GM23338 (cell line): Measurements from ENCODE around the gene LMF1. TPM values are rescaled to one million over a fixed set of nuclear protein-coding genes. Genes with fewer than 3 reads are reported as not detected.

Experiments
- ATAC-seq: fragments of 200-7000 bp; cut with Tn5 transposase; 3 replicates; pipeline ENCODE4 v1.9.1; 2020
- DNase-seq: peaks from one replicate; pipeline ENCODE4 v3.0.0-alpha.2; 2015; ENCODE audit warnings: low spot score
- H2AFZ ChIP-seq: fragments of 200-600 bp; sonication (generic); 2 replicates; pipeline ENCODE4 v1.8.0; 2016; ENCODE audit warnings: antibody characterized with exemption, mild to moderate bottlenecking, moderate library complexity
- H3F3A ChIP-seq: fragments of 200-600 bp; sonication (generic); replicated peaks from 2 replicates; pipeline ENCODE4 v1.8.0; 2017; ENCODE audit warnings: antibody characterized with exemption, mixed run types, low read depth
- H3K27ac ChIP-seq: fragments of 200-600 bp; sonication (generic); 2 replicates; pipeline ENCODE4 v1.6.1; 2016; ENCODE audit warnings: low read depth
- H3K27me3 ChIP-seq: fragments of 200-600 bp; sonication (generic); 2 replicates; pipeline ENCODE4 v1.8.0; 2016; ENCODE audit warnings: mild to moderate bottlenecking, mixed run types, moderate library complexity; ENCODE audit not compliant: insufficient read depth
- H3K36me3 ChIP-seq: fragments of 200-600 bp; sonication (generic); 2 replicates; pipeline ENCODE4 v1.8.0; 2016; ENCODE audit warnings: mild to moderate bottlenecking; ENCODE audit not compliant: insufficient read depth
- H3K4me1 ChIP-seq: fragments of 200-600 bp; sonication (generic); 2 replicates; pipeline ENCODE4 v1.8.0; 2016; ENCODE audit warnings: mild to moderate bottlenecking, moderate library complexity; ENCODE audit not compliant: insufficient read depth
- H3K4me2 ChIP-seq: fragments of 200-600 bp; sonication (generic); 2 replicates; pipeline ENCODE4 v1.7.1; 2017; ENCODE audit warnings: mixed run types
- H3K4me3 ChIP-seq: fragments of 200-600 bp; sonication (generic); 2 replicates; pipeline ENCODE4 v1.6.1; 2016; ENCODE audit warnings: mixed run types
- H3K79me2 ChIP-seq: fragments of 200-600 bp; sonication (generic); replicated peaks from 2 replicates; pipeline ENCODE4 v1.8.0; 2017; ENCODE audit warnings: mild to moderate bottlenecking; ENCODE audit not compliant: insufficient read depth
- H3K9me2 ChIP-seq: fragments of 200-600 bp; sonication (generic); 2 replicates; pipeline ENCODE4 v1.8.0; 2017; ENCODE audit not compliant: insufficient read depth
- H4K20me1 ChIP-seq: fragments of 200-600 bp; sonication (generic); replicated peaks from 2 replicates; pipeline ENCODE4 v1.8.0; 2017; ENCODE audit warnings: mild to moderate bottlenecking; ENCODE audit not compliant: insufficient read depth
- H3K27ac Mint-ChIP-seq: 2 replicates; pipeline ENCODE4 v1.8.0; 2020; ENCODE audit warnings: inconsistent platforms, mild to moderate bottlenecking, moderate library complexity, mixed read lengths
- H3K27me3 Mint-ChIP-seq: 3 replicates; pipeline ENCODE4 v1.8.0; 2022; ENCODE audit warnings: low read depth, mild to moderate bottlenecking, moderate library complexity, mixed read lengths, inconsistent platforms; ENCODE audit not compliant: insufficient read depth, poor library complexity
- H3K36me3 Mint-ChIP-seq: 3 replicates; pipeline ENCODE4 v1.8.0; 2021; ENCODE audit warnings: low read depth, mild to moderate bottlenecking, inconsistent platforms, moderate library complexity, mixed read lengths
- H3K4me1 Mint-ChIP-seq: 3 replicates; pipeline ENCODE4 v1.8.0; 2020; ENCODE audit warnings: mild to moderate bottlenecking, inconsistent platforms, mixed read lengths
- H3K4me3 Mint-ChIP-seq: 3 replicates; pipeline ENCODE4 v1.8.0; 2021; ENCODE audit warnings: moderate library complexity, mild to moderate bottlenecking, inconsistent platforms, mixed read lengths
- H3K9me3 Mint-ChIP-seq: 3 replicates; pipeline ENCODE4 v1.8.0; 2020; ENCODE audit warnings: moderate library complexity, mild to moderate bottlenecking, inconsistent platforms, mixed read lengths
- CREB1 ChIP-seq: fragments of 250-450 bp; sonication (Bioruptor Pico); IDR thresholded peaks from 2 replicates; pipeline ENCODE4 v1.5.0; 2020; ENCODE audit warnings: low read depth, mild to moderate bottlenecking, moderate library complexity
- CTCF ChIP-seq, 2 experiments: fragments of 200-600 bp in 1 of 2; sonication (generic) in 1 of 2; conservative IDR thresholded peaks; 2 replicates each; pipeline versions ENCODE4 v1.5.1 to v1.6.1; 2016 to 2017; ENCODE audit warnings: antibody characterized with exemption in 2 of 2, low read depth in 2 of 2, mild to moderate bottlenecking in 2 of 2, moderate library complexity in 1 of 2
- ETS1 ChIP-seq: IDR thresholded peaks from 2 replicates; pipeline ENCODE4 v1.6.1; 2016; ENCODE audit warnings: antibody characterized with exemption
- EZH2 ChIP-seq: fragments of 200-600 bp; sonication (generic); IDR thresholded peaks from one replicate; pipeline ENCODE4 v1.8.0; 2017; ENCODE audit warnings: antibody characterized with exemption, mild to moderate bottlenecking, low read depth; ENCODE audit not compliant: unreplicated experiment
- NANOG ChIP-seq: IDR thresholded peaks from 2 replicates; pipeline ENCODE4 v1.6.1; 2016; ENCODE audit warnings: antibody characterized with exemption, borderline replicate concordance
- POLR2AphosphoS5 ChIP-seq: IDR thresholded peaks from 2 replicates; pipeline ENCODE4 v1.6.1; 2016; ENCODE audit warnings: antibody characterized with exemption, low read depth
- REST ChIP-seq: IDR thresholded peaks from one replicate; pipeline ENCODE4 v1.6.1; 2018; ENCODE audit warnings: antibody characterized with exemption; ENCODE audit not compliant: unreplicated experiment
- STAT1 ChIP-seq: IDR thresholded peaks from one replicate; pipeline ENCODE4 v1.6.1; 2016; ENCODE audit warnings: antibody characterized with exemption; ENCODE audit not compliant: unreplicated experiment
- ZNF114 ChIP-seq: fragments of 250-450 bp; sonication (Bioruptor Pico); IDR thresholded peaks from 2 replicates; pipeline ENCODE4 v1.5.0; 2020; ENCODE audit warnings: mild to moderate bottlenecking, moderate library complexity
- ZNF331 ChIP-seq: fragments of 250-450 bp; sonication (Bioruptor Pico); IDR thresholded peaks from 2 replicates; pipeline ENCODE4 v1.5.0; 2020; ENCODE audit warnings: low read depth, mild to moderate bottlenecking, moderate library complexity
- polyA plus RNA-seq: library from polyadenylated mRNA; unstranded; fragments of >200 nt; fragmentation: Nextera tagmentation; extraction: Ambion mirVana; gene quantifications from 2 replicates; pipeline ENCODE4 v1.2.1, GENCODE V29; 2016
- total RNA-seq: library from RNA; depleted of rRNA; stranded (reverse); fragments of >200 nt; shearing (Covaris generic); gene quantifications from 2 replicates; pipeline ENCODE4 v1.2.3, GENCODE V29; 2014

The LMF1 gene
- total and polyA plus RNA-seq, 2 experiments from 2014 or later: 4.2 to 10.1 TPM

- Histone ChIP-seq H3K4me2 (no peak overlapping the region), H3F3A (no peaks in the 10 kb centered on the region), H3K4me1 (no peaks in the 10 kb centered on the region), H3K36me3 (no peaks in the 10 kb centered on the region), H3K79me2 (no peaks in the 10 kb centered on the region), H4K20me1 (no peaks in the 10 kb centered on the region), H2AFZ (no peak overlapping the region), H3K27ac (no peak overlapping the region), H3K4me3 (no peak overlapping the region), H3K27me3 (no peaks in the 10 kb centered on the region), H3K9me2 (no peaks in the 10 kb centered on the region)
- peaks cover 12% of the 10 kb centered on the region for H3K27me3 Mint-ChIP-seq
- peaks cover 31% of the 10 kb centered on the region for H3K36me3 Mint-ChIP-seq
- peaks cover 65% of the 10 kb centered on the region for H3K9me3 Mint-ChIP-seq
- H3K4me1 Mint-ChIP-seq: no peaks in the 10 kb centered on the region
- H3K4me3 Mint-ChIP-seq: no peak overlapping the region
- ATAC-seq (no peak), DNase-seq (no peak)
- TF ChIP-seq STAT1: no peak
- TF ChIP-seq CTCF (conservative IDR thresholded peaks at IDR 0.05; ENCODE audit: low read depth in 2 of 2): no peak
- TF ChIP-seq EZH2: no peak
- TF ChIP-seq POLR2AphosphoS5: no peak
- no peak for TF ChIP-seq REST
- no peak for TF ChIP-seq NANOG
- no peak for TF ChIP-seq CREB1 (CRISPR knock-in tag)
- TF ChIP-seq ZNF331 (CRISPR knock-in tag): no peak
- TF ChIP-seq ETS1: no peak
- TF ChIP-seq ZNF114: no peak
- no peak overlapping the region for H3K27ac Mint-ChIP-seq
These were observed 117.5 kb downstream of the LMF1 start for GRCh38 chr16:853306-853705.
